Measurements from ENCODE around the gene ARHGAP30.

Gene ARHGAP30

GRCh38 chr1:161076410-161076809, 6.7 kb upstream of the ARHGAP30 start:
- Histone ChIP-seq H3F3A (ENCODE audit: insufficient read depth, low read length) (no peaks in the 10 kb centered on the region), H4K20me1 (ENCODE audit: insufficient read depth, low read length) (no peaks in the 10 kb centered on the region), H3K4me2 (ENCODE audit: low read length) (no peak overlapping the region), H3K9me2 (ENCODE audit: low read depth, low read length) (no peaks in the 10 kb centered on the region), H3K4me3 (ENCODE audit: low read depth, low read length, poor library complexity, severe bottlenecking) (no peak overlapping the region), H3K27me3 (ENCODE audit: insufficient read depth, low read length) (no peaks in the 10 kb centered on the region; the same call in 1 of the 2 replicates), H3K27ac (ENCODE audit: low read depth, low read length, poor library complexity, severe bottlenecking) (no peak overlapping the region), H3K4me1 (ENCODE audit: insufficient read depth, low read length, severe bottlenecking) (no peaks in the 10 kb centered on the region), H3K9me3 (ENCODE audit: low read length) (no peaks in the 10 kb centered on the region), H3K79me2 (ENCODE audit: insufficient read depth, low read length) (no peaks in the 10 kb centered on the region), H3K9ac (ENCODE audit: low read length) (no peak overlapping the region), H2AFZ (ENCODE audit: low read length) (no peak overlapping the region), H3K36me3 (ENCODE audit: insufficient read depth, low read length) (no peaks in the 10 kb centered on the region)
- TF ChIP-seq CTCF (IDR thresholded peaks at IDR 0.05; ENCODE audit: low read length), result no peak
- TF ChIP-seq EZH2 (IDR thresholded peaks at IDR 0.05; ENCODE audit: borderline replicate concordance, low read length), result no peak

- no peaks in the 10 kb centered on the region; the same call in 1 of the 2 replicates for H3K27me3 ChIP-seq (ENCODE audit: insufficient read depth, low read length)
- H4K20me1 ChIP-seq (ENCODE audit: insufficient read depth, low read length), result no peaks in the 10 kb centered on the region
- no peak overlapping the region for H3K4me3 ChIP-seq (ENCODE audit: low read depth, low read length, poor library complexity, severe bottlenecking)
- H3K36me3 ChIP-seq (ENCODE audit: insufficient read depth, low read length), result no peaks in the 10 kb centered on the region
- H3K79me2 ChIP-seq (ENCODE audit: insufficient read depth, low read length), result no peaks in the 10 kb centered on the region
- no peak overlapping the region for H3K27ac ChIP-seq (ENCODE audit: low read depth, low read length, poor library complexity, severe bottlenecking)
- H3K9me2 ChIP-seq (ENCODE audit: low read depth, low read length), result no peaks in the 10 kb centered on the region
- H3K4me2 ChIP-seq (ENCODE audit: low read length), result no peak overlapping the region
- no peak overlapping the region for H3K9ac ChIP-seq (ENCODE audit: low read length)
- TF ChIP-seq EZH2 (IDR thresholded peaks at IDR 0.05; ENCODE audit: borderline replicate concordance, low read length), result no peak
- TF ChIP-seq CTCF (IDR thresholded peaks at IDR 0.05; ENCODE audit: low read length), result no peak
- no peak overlapping the region for H2AFZ ChIP-seq (ENCODE audit: low read length)
- no peaks in the 10 kb centered on the region for H3F3A ChIP-seq (ENCODE audit: insufficient read depth, low read length)
- H3K4me1 ChIP-seq (ENCODE audit: insufficient read depth, low read length, severe bottlenecking), result peaks cover 5% of the 10 kb centered on the region
- H3K9me3 ChIP-seq (ENCODE audit: low read length), result peaks cover 3% of the 10 kb centered on the region; the same call in 1 of the 2 replicates
Observed at GRCh38 chr1:161074676-161075368, 5.1 kb upstream of the ARHGAP30 start.

DNA sequence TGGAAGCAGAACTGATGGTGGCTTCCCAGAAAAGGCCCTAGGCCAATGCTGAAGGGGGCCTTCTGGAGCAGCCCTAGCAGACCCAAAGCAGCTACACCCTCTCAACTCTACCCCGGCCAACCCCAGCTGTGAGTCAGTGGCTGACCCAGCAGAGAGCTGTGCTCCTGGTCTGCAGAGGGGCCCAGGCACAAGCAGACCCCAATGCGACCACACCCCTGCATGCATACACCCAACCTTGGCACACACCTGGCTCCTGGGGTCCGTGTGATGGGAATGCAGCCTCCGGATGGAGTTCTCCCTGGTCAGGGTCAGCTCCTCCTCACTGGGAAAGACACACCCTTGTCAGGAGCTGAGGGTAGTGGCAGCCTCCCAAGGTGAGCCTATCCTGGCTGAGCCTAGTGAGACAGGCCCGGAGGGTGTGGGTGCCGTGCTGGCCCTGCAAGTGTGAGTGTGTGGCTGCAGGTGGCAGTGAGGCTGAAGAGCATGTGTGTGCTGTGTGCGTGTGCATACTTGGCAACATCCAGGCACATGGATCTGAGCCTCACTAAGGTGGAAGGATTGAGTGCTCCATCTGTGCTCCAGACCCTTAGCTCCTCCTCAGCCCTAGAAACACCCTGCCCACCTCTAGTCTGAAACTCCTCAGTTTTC, 3.9 kb upstream of the ARHGAP30 start:
- H3K4me1 ChIP-seq (ENCODE audit: insufficient read depth, low read length, severe bottlenecking), result peaks cover 8% of the 10 kb centered on the region
- no peaks in the 10 kb centered on the region for H3K9me2 ChIP-seq (ENCODE audit: low read depth, low read length)
- no peak overlapping the region for H3K4me2 ChIP-seq (ENCODE audit: low read length)
- peak; percentile 30; the same call in 1 of the 2 replicates for TF ChIP-seq CTCF (IDR thresholded peaks at IDR 0.05; ENCODE audit: low read length)
- TF ChIP-seq EZH2 (IDR thresholded peaks at IDR 0.05; ENCODE audit: borderline replicate concordance, low read length), result no peak
- no peak overlapping the region for H3K4me3 ChIP-seq (ENCODE audit: low read depth, low read length, poor library complexity, severe bottlenecking)
- H2AFZ ChIP-seq (ENCODE audit: low read length), result no peak overlapping the region
- no peak overlapping the region for H3K9ac ChIP-seq (ENCODE audit: low read length)
- H3K27me3 ChIP-seq (ENCODE audit: insufficient read depth, low read length), result no peaks in the 10 kb centered on the region; the same call in 1 of the 2 replicates
- no peak overlapping the region for H3K27ac ChIP-seq (ENCODE audit: low read depth, low read length, poor library complexity, severe bottlenecking)
- H3K79me2 ChIP-seq (ENCODE audit: insufficient read depth, low read length), result 0 out of 2 replicates have a peak, but pooled peaks cover 7% of the 10 kb centered on the region
- H4K20me1 ChIP-seq (ENCODE audit: insufficient read depth, low read length), result no peaks in the 10 kb centered on the region
- no peaks in the 10 kb centered on the region for H3K36me3 ChIP-seq (ENCODE audit: insufficient read depth, low read length)
- H3F3A ChIP-seq (ENCODE audit: insufficient read depth, low read length), result no peaks in the 10 kb centered on the region
- peaks cover 3% of the 10 kb centered on the region; the same call in 1 of the 2 replicates for H3K9me3 ChIP-seq (ENCODE audit: low read length)

Measured in OCI-LY1 (cell line).